Colon (tissue), 2 donors: Measurements from ENCODE around the gene C1orf52.

Experiments
- FAIRE-seq: peaks from 2 replicates; lab custom pipeline; 2012; peaks lifted over from hg19 to GRCh38; lab: Jason Lieb, UNC
- donor health status: control.
- donor health status: control.

The C1orf52 gene

DNA sequence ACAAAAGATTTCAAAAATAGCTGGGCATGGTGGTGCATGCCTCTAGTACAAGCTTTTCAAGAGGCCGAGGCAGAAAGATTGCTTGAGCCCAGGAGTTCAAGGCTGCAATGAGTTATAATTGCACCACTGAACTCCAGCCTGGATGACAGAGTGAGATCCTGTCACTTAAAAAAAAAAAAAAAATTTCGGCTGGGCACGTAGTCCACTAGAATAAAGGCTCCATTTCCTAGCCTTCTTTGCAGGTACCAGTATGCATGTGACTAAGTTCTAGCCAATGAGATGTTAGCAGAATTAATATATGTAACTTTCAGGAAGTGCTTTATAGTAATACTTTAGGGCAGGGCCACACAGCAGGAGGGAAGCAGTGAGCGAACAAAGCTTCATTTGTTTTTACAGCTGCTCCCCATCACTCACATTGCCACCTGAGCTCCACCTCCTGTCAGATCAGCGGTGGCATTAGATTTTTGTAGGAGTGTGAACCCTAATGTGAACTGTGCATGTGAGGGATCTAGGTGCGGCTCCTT, 29.8 kb downstream of the C1orf52 start:
- FAIRE-seq, result no peak

DNA sequence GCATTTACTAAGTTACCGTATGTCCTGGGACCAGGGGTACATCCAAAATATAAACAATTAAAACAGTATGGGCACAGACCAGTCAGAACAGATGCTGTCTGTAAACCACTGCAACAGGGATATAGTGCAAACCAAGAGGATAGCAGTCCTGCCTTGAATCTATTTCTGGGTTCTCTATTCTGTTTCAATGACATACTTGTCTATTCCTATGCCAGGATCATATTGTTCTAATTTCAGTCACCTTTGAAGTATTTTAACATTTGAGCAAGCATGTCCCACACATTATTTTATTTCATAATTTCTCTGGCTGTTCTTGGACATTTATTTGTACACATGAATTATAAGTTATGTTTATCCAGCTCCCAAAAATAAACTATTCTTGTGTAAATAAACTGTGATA, 30.5 kb downstream of the C1orf52 start:
- no peak for FAIRE-seq

DNA sequence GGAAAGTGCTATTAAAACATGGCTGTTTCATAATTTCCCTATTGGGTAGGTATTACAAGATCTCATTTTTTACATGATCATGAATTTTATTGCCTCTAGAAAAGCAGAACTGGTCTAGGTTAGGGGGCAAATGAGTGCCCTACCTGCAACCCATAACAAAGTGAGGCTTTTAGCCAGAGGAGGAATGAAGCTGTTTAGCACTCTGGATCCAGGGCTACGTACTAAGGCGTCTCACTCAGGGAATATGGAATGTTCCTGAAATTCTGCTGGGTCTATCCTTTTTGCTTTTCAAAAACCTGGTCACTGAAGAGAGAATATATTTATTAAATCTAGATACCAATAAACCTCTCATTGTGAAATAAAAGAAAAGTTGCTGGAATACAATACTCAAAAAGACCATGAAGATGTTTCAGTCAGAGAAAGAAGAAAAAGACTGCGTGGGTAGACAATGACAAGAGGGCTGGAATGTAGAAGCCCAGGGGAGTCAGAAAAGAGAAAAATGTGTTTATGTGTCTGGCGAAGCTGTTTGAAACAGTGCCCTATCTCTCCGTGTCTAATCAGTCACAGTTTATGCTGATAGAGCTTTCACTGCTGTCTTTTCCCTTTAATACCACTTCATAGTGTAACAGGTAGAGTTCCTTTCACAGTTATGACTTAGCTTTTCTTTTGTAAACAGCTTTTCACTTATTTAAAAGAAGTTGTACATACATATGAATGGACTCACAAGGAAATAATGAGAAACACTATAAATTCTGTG, 33.7 kb downstream of the C1orf52 start:
- no peak for FAIRE-seq

DNA sequence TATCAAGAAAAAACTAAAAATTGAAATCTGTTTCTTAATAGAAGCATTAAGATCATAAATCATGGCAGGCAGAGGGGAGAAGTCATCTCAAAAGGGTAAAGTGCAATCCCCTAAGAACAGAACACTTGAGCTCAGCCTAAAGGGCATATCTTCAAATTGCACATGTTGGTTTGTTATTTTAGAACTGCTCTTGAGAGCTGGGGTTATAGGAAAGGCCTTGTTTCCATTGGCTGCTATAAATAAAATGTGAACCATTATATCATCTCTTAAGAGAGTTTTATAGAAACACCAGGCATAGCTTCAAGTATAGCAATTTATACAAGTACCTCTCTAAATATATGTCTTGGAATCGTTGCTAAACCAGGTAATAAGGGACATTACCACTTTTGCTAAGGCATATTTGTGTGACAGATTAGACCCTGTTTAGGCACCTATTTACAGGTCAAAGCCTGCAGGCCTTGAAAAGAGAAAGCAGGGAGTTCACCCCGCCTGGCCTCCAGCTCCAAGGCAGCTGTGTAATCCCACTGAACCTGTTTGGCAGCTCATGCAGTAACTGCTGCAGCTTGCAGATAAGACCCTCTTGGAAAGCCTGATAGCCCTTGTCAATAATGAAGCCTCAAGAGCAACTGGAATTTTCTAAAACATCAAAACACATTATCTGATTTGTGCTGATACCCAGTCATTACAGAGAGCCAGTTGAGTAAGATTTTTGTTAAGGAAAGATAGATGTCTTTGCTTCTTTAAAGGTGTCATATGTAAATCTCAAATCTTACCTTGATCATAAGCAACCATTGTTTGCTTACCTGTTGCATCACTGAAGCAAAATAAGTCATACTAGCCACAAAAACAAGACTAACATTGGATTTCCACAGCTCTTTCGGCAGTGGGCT, 34.5 kb downstream of the C1orf52 start:
- FAIRE-seq, result no peak

DNA sequence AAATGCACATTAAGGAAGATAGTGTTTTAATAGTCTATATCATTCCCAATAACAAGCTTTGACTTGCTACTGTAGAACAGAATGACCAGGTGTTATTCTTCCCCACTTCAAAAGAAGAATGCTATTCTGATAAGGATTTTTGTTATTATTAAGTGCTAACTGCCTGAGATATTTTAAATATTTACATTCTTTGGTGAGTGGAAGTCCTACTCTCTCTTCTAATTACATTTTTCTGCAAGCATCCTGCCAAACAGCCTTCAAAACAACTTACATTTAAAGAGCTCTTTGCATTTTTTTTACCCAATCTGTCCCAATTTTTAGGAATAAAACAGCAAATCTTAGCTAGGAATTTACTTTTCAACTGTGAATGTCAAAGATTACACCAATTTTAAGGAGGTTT, 35.2 kb downstream of the C1orf52 start:
- FAIRE-seq, result no peak

DNA sequence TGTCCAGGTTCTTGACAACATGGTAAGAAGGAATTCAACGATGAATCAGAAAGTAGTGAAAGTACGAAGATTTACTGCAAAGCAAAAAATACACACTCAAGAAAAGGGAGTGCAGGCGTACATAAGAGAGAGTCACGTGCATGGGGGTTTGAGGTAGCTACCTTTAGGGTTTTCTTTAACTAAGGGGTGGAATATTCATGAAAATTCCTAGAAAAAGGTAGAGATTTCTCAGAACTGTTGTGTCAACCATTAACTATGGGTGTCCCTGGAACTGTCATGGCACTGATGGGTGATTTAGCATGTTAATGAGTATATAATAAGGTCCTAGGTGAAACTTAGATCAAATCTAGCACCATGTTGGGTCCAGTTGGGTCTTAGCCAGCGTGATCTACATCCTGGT, 36.1 kb downstream of the C1orf52 start:
- no peak for FAIRE-seq

DNA sequence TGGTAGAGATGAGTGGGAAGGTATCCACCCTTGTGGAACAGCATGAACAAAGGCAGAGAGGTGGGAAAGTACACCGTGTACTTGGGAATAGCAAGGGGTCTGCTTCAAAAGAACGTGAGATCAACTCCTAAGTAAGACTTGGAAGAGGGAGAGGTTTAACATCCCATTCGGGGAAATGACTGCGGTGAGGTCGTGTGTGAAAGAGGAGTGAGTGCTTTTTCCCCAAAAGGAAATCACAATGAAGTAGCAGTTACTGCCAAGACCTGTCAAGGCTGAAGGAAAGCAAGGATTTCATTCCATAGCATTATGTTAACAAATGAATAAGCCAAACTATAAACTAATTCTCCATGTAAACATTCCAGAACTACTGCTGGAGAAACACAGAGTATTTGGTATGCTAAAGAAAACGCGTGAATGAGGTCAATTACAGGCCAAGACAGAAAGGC, 38.7 kb downstream of the C1orf52 start:
- no peak for FAIRE-seq

DNA sequence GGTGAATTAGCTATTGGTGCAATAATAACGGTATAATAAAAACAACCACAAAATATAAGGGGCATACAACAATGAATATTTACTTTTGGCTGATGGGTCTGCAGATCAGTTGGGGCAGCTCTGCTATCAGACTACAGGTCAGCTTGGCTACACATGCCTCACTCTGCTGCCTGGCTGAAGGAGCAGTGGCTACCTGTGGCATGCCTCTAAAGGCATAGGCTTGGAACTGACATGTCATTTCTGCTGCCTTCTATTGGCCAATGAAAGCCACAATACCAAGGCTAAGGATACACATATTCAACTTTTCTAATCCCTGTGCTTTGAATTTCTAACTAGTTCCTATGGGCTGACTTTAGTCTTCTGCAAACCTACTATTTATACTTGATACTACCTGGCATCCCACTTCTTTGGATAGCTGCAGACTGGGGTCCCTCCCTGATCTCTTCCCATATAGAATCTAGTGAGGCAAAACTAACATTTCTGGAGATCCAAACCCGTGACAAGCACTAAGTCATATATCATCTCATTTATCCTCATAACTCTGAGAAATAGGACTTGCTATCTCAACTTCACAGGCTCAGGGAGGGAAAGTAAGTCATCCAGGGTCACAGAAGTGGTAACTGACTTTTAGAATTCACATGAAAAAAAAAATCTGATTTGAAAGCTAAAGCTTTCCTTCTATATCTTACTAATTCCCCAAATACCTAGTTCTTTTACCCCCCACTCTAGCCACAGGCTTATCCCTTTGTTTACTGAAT, 39.4 kb downstream of the C1orf52 start:
- no peak for FAIRE-seq

DNA sequence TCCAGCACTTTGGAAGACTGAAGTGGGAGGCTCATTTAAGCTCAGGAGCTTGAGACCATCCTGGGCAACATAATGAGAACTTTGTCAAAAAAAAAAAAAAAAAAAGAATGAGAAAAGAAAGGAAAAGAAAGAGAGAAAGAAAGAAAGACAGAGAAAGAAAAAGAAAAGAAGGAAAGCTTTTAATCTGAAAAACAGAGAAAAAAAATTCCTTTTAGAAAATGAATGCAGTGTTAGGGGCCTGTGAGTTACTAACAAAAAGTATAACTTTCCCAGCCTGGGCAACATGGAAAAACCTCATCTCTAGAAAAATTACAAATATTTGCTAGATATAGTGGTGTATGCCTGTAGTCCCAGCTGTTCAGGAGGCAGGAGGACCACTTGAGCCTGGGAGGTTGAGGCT, 42.8 kb downstream of the C1orf52 start:
- no peak for FAIRE-seq

DNA sequence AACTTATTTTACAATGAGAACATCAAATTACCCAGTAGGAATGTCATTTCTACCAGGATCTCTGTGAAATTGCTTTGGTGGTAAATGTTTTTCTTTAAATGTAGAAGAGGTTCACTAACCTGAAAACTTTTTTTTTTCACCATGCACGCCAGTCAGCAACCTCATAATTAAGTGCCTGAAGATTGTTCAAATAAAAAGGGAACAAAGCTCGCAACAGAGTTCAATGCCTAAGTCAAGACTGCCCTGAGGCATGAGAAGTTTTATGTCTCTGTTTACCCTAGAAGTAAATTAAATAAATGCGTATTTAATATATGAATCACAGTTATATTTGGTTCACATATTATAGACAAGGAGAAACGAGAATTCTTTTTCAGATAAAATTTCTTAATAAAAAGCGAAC, 44.8 kb downstream of the C1orf52 start:
- no peak for FAIRE-seq

DNA sequence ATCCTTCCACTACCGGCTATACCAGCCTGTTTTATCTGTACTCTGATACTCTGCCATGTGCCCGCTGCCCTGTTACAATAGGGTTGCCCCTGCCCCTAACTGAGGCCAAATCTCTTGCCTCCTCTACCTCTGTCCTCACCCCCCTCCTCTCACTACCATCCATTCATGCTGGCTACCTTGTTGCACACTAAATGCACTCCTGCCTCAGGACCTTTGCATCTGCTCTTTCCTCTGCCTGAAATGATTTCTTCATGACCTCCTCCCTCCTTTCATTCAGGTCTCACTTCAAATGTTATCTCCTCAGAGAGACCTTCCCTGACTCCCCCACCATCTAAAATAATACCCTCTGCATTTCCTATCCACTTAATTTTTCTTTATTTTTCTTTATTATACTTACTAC, 51.0 kb downstream of the C1orf52 start:
- no peak for FAIRE-seq

DNA sequence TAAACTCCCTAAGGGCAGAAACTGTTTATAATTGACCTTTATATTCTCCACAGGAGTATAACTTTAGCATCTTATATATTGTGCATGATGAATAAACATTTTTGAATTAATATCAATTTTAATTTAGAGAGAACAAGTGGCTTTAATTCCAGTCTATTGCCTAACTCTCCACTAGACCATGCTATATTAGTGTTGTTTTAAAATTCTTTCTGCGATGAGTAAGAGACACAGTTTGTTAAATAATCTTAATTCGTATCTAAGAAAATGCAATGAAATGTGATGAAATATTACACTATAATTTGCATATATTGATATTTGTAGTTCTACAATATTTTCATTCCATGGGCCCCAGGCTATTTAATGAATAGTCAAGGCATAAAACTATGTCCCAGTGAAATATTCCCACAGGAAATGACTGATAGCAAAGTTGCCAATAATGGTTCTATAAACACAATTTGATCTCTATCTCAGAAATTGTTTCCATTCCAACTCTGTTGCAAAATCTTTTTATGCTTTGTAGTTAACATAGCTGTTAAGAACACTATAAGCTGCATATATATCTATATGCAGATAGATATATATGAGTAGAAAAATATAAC, 55.8 kb downstream of the C1orf52 start:
- no peak for FAIRE-seq

DNA sequence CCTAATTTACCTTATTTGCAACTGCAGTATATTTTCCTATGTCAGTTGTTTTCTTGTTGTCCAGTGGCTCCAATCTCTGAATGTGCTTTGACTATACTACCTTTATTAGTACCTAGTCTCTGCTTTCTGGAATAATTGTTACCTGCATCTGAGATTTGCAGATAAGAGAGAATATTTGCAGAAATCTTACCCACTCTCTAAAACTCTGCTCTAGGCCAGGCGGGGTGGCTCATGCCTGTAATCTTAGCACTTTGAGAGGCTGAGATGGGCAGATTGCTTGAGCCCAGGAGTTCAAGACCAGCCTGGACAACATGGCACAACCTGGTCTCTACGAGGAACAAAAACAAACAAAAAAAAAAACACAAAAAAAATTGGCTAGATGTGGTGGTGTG, 56.6 kb downstream of the C1orf52 start:
- no peak for FAIRE-seq

DNA sequence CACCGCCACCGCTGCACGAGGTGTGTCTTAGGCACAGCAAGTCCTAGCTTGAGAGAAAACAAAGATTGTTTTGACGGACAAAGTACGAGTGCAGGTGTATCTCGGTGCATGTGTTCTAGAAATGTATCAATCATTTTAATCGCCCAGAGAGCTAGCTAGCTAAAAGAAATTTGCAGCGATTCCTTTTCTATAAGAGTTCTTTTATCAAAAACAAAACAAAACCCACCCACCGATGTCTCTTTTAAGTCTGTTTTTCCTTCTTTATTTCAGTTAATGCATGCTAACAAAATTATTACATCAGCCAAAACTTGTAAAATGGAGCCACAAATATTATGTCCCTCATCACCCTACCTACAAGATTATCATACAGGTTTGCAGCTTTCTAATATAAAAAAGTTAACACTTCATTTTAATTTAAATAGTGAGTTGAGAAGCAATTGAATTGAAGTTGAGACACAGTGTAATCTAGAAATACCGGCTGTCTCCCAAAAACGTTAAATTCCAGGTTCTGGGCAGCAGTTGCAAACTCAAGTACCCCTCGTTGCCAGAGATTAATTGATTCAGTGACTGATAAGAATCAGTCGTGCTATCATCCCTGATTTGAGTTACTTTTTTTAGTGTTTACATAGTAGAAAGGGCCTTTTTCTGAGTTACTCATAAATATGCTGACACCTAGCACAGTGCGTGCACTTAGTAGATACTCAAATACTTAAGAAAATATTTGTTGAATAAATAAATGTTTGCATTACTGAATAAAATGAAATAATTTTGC, 57.2 kb downstream of the C1orf52 start:
- no peak for FAIRE-seq

DNA sequence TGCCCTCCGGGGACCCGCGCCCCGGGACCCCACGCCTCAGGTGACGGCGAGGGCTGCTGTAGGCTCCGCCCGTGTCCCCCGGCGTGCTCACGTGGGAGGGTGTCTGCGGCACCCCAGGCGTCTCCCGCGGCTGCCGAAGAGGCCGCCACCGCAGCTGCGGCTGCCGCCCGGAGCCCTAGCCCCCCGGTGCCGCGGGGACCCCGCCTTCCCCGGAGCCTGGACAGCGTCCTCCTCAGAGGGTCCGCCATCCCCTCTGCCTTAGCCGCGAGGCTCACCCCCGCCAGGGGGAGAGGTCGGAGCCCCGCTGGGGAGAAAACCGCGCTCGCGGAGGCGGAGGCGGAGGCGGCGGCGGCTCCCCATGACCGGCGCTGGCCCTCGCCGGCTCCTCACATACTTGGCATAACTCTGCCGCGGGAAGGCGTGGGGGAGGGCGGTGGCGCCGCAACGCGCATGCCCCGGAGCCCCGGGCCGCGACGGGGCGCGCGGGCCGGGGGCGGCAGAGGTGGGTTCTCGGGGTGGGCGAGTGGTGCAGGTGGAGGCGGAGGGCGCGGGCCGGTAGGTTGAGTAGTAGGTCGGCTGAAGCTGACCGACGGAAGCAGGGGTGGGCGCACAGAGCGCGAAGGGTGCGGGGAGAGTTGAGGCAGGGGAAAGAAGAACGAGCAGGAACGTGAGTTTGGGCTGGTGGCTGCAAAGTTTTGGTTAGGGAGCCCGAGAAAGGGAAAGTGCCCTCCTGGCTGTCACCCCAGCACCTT, 57.9 kb downstream of the C1orf52 start:
- no peak for FAIRE-seq

DNA sequence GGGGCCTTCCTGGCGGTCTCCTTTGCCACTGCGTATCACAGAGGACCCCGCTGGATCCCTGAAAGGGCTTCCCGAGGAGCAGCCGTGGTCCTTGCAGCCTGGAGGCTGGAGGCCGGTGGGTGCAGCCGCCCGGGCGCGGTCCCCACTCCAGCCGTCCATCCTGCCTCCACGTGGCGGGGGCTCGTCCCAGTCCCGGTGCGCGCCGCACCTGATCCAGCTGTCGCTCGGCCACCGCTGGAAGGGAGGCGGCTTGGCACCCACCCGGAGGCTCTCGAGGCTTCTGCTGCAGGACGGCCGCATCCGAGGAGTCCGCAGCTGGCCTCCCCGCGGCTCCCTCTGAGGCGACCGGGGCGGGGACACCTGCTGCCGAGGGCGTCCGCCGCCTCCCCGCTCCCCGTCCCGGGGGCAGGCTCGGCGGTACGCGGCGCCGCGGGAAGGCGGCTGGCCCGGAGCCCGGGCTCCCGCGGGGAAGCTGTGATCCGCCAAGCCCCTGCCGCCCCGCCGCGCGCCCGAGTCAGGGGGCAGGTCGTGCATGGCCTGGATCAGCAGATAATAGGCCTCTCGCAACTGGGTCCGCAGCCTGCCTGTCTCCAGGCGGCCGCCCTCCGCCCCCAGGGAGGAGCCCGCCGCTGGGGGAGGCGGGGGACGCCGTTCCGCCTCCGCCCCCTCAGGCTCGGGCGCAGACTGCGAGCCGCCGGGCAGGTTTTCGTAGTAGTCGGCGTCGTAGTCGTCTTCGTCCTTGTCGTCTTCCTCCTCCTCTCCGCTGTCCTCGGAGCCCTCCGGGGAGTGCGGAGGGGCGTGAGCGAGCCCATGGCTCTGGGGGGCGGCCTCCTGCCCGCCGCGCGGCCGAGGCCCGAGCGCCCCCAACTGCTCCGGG, 58.8 kb downstream of the C1orf52 start, which contains the start of gene SYDE2:
Gene SYDE2, minus strand, starts transcription at position 554 of the 877 bp plus-strand sequence. Its CDS starts 20 bp downstream, at position 534.
- FAIRE-seq, result no peak
